Erythroblast (primary cell): ENCODE data around the gene FBXL7.

Source experiments
- GATA1 ChIP-seq: IDR thresholded peaks from 2 replicates; pipeline ENCODE4 v1.6.1; 2011; ENCODE audit warnings: low read depth, mild to moderate bottlenecking, control low read depth, low read length, moderate library complexity
- POLR2A ChIP-seq: IDR thresholded peaks from 2 replicates; pipeline ENCODE4 v1.6.1; 2011; ENCODE audit warnings: mild to moderate bottlenecking, low read length

- TF ChIP-seq GATA1 (no peak), POLR2A (no peak)
These were observed 10.3 kb upstream of the FBXL7 start for GRCh38 chr5:15489571-15490235.
